Osteocyte (in vitro differentiated cells): ENCODE measurements around the gene PKP3. TPM values are rescaled to one million over a fixed set of nuclear protein-coding genes. Genes with fewer than 3 reads are reported as not detected.
A peak's percentile ranks its signal among the peaks of the same experiment; 100 is the strongest.

Experiments
- DNase-seq: peaks from one replicate; pipeline ENCODE4 v3.0.0; 2021; ENCODE audit warnings: mixed read lengths; ENCODE audit not compliant: unreplicated experiment; ENCODE audit errors: extremely low spot score
- H3K27ac Mint-ChIP-seq: one replicate; pipeline ENCODE4 v1.8.0; 2021; ENCODE audit warnings: mild to moderate bottlenecking, mixed read lengths; ENCODE audit not compliant: unreplicated experiment
- H3K27me3 Mint-ChIP-seq: one replicate; pipeline ENCODE4 v1.8.0; 2021; ENCODE audit warnings: mixed read lengths; ENCODE audit not compliant: unreplicated experiment
- H3K36me3 Mint-ChIP-seq: one replicate; pipeline ENCODE4 v1.8.0; 2021; ENCODE audit warnings: mixed read lengths; ENCODE audit not compliant: unreplicated experiment
- H3K4me1 Mint-ChIP-seq: one replicate; pipeline ENCODE4 v1.8.0; 2021; ENCODE audit warnings: mixed read lengths; ENCODE audit not compliant: unreplicated experiment
- H3K4me3 Mint-ChIP-seq: one replicate; pipeline ENCODE4 v1.8.0; 2021; ENCODE audit warnings: mild to moderate bottlenecking, moderate library complexity, mixed read lengths; ENCODE audit not compliant: unreplicated experiment
- H3K9me3 Mint-ChIP-seq: one replicate; pipeline ENCODE4 v1.8.0; 2021; ENCODE audit warnings: mixed read lengths; ENCODE audit not compliant: unreplicated experiment
- total RNA-seq: library from RNA; stranded (reverse); gene quantifications from 2 replicates; pipeline ENCODE4 v1.2.1, GENCODE V29; 2021
- TF ChIP-seq, protein P1 (sequence below): fragments of 200-600 bp; sonication (generic); IDR thresholded peaks from 2 replicates; pipeline ENCODE4 v1.5.0; 2021; ENCODE audit warnings: antibody characterized with exemption, mild to moderate bottlenecking, moderate library complexity

The PKP3 gene
- total RNA-seq, 1 donor from 2014 or later: 0.40 TPM

DNA sequence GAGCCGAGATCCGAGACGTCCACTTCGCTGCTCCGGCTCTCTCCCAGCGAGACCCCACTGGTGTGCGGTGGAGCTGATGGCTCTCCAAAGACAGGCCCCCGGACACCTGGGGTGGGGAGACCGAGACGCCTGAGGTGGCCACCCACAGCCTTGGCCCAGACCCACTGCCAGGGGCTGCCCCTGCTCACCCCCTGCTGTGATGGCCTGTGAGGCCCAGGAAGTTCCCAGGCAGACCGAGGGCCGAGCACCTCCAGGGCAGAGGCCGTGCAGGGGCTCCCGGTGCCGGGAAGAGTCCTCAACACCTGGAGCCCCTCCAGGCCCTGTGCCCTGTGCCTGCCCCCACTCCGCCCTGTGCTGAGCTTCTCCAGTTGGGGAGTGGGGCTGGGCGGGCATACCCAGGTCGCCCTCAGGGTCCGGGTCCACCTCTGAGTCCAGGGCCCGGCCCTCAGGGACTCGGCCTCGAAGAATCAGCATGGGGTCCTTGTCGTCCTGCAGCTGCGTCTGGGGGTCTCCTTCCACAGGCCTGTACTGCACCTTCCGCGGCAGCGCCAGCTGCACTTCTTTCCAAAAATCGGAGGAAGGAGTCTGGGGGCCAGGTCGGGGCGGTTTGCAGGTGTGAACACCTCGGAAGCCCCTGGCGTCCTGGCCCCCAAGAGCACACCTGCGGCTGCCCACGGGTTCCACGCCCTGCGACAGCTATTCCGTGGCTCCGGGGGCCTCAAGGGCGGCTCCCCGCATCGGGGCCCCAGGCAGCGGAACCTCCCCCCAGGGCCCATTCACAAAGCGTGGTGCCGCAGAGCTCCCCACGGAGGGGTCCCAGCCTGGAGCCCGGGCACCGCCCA is 12.2 kb downstream of the PKP3 start:
- no peaks in the 10 kb centered on the region for H3K9me3 Mint-ChIP-seq
- no peak for DNase-seq
- H3K27me3 Mint-ChIP-seq: no peaks in the 10 kb centered on the region
- peak overlapping the region; percentile 56 for H3K4me3 Mint-ChIP-seq
- no peak overlapping the region for H3K27ac Mint-ChIP-seq
- TF ChIP-seq, protein P1, sequence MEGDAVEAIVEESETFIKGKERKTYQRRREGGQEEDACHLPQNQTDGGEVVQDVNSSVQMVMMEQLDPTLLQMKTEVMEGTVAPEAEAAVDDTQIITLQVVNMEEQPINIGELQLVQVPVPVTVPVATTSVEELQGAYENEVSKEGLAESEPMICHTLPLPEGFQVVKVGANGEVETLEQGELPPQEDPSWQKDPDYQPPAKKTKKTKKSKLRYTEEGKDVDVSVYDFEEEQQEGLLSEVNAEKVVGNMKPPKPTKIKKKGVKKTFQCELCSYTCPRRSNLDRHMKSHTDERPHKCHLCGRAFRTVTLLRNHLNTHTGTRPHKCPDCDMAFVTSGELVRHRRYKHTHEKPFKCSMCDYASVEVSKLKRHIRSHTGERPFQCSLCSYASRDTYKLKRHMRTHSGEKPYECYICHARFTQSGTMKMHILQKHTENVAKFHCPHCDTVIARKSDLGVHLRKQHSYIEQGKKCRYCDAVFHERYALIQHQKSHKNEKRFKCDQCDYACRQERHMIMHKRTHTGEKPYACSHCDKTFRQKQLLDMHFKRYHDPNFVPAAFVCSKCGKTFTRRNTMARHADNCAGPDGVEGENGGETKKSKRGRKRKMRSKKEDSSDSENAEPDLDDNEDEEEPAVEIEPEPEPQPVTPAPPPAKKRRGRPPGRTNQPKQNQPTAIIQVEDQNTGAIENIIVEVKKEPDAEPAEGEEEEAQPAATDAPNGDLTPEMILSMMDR: no peak
- no peaks in the 10 kb centered on the region for H3K36me3 Mint-ChIP-seq
- peaks cover 19% of the 10 kb centered on the region for H3K4me1 Mint-ChIP-seq

DNA sequence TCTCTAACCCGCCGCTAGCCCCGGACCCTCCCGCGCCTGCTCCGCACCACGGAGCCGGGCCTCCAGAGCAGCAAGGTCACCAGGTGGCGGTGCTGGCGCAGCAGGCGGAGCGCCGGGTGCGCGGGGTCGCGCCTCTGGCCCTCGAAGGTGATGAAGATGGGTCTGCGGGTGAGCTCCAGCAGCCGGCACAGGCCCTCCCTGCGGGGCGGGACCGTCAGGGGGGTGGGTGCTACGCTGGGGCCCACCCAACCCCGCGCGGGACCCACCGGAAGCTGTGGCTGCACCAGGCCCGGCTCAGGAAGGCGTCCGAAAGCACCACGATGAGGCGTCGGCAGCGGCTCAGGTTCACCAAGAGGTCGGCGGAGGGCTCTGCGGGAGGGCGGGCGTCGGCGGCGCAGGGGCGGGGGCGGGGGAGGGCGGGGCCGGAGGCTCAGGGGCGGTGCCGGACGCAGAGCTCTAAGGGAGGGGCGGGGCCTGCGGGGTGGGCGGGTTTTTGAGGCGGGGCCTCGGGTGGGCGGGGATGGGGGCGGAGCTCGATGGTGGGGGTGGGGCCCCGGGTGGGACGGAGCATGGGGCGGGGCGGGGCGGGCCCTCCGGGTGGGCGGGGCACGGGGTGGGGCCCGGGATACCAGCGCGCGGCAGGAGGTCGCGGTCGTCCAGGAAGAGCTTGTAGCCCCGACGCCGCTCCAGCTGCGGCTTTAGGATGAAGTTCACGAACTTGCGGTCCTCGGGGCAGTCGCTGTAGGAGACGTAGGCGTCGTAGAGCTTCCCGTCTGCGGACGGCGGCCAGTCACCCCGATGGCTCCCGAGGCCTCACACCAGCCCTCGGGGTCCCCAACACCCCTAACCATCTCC is 13.0 kb downstream of the PKP3 start:
- no peak for DNase-seq
- TF ChIP-seq, protein P1: no peak
- Mint-ChIP-seq H3K27ac (no peak overlapping the region), H3K9me3 (no peaks in the 10 kb centered on the region), H3K36me3 (no peaks in the 10 kb centered on the region), H3K4me1 (peaks cover 19% of the 10 kb centered on the region), H3K27me3 (no peaks in the 10 kb centered on the region), H3K4me3 (peak overlapping the region; percentile 63)

DNA sequence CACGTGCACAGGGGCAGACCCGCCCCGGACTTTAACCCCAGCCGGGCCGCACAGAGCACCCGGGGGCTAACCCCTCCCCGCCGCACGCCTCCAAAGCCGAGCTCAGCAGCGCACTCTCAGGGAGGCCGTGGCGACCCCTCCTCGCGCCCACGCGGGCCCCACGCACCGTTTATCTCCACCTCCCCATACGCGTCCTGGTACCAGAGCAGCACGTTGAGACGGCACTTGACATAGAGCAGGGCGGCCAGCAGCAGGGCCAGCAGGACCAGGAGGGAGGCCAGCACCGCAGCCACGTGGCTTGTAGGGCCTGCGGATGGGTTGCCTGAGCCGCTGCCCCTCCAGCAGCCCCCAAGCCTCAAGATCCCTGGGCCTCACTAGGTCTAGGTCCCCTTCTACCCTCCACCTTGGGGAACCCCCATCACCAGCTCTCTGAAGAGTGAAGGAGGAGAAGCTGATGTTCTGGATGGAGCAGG is 13.7 kb downstream of the PKP3 start:
- Mint-ChIP-seq H3K4me3 (no peak overlapping the region), H3K36me3 (no peaks in the 10 kb centered on the region), H3K4me1 (peaks cover 19% of the 10 kb centered on the region), H3K27me3 (no peaks in the 10 kb centered on the region), H3K27ac (no peak overlapping the region), H3K9me3 (no peaks in the 10 kb centered on the region)
- TF ChIP-seq, protein P1: no peak
- DNase-seq: no peak

DNA sequence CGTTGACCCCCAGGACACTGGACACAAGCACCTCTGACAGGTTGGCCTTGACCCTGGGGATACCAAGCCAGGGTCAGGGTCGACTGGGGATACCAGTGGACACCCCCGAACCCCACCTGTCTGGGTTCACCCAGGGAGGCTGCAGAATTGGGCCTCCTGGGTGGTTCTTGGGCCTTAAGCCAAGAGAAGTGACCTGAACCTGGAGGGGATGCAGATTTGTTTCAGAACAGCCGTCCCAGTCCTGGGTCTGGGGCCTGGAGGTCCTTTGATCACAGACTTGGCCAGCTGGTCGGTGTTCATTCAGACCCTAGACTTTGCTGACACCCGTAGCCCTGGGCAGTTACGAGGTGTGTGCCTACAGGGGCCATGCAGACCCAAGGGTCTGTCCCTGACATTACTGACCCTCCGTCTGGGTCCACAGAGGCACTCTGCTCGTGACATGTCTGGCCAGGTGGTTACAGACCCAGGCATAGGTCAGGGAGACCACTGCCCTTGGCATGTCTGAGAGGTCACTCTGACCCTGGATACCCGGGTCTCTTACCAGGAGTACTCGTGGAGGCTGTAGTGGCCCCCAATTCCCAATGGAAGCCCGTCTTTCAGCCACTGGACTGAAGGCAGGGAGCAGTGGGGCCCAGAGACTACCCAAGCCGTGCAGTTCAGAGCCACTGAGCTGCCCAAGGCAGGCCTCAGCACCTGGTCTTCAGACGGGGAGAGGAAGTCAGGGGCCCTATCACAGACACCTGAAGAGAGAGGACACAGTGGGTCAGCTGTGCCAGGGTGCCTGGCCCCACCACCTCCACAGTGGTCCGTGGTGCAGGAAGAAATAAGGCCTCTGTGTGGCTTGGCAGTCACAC is 14.4 kb downstream of the PKP3 start:
- H3K27ac Mint-ChIP-seq: no peak overlapping the region
- H3K36me3 Mint-ChIP-seq: no peaks in the 10 kb centered on the region
- no peaks in the 10 kb centered on the region for H3K27me3 Mint-ChIP-seq
- H3K4me3 Mint-ChIP-seq: no peak overlapping the region
- H3K4me1 Mint-ChIP-seq: peaks cover 23% of the 10 kb centered on the region
- no peaks in the 10 kb centered on the region for H3K9me3 Mint-ChIP-seq
- TF ChIP-seq, protein P1: no peak
- no peak for DNase-seq
